Progenitor cell of endocrine pancreas (in vitro differentiated cells): ENCODE data around the gene CCDC40. TPM values are rescaled to one million over a fixed set of nuclear protein-coding genes. Genes with fewer than 3 reads are reported as not detected.
A peak's percentile ranks its signal among the peaks of the same experiment; 100 is the strongest.
"Not testable (repeated sequence)": the region's sequence is repeated elsewhere in the genome, so short reads cannot be mapped to it uniquely, and the experiment has no call there.

Source experiments
- DNase-seq: peaks from one replicate; pipeline ENCODE4 v3.0.0; 2021; ENCODE audit warnings: low spot score; ENCODE audit not compliant: unreplicated experiment
- H3K27ac Mint-ChIP-seq: 2 replicates; pipeline ENCODE4 v1.8.0; 2021; ENCODE audit warnings: mild to moderate bottlenecking, moderate library complexity, mixed read lengths
- H3K27me3 Mint-ChIP-seq: 2 replicates; pipeline ENCODE4 v1.8.0; 2021; ENCODE audit warnings: mixed read lengths
- H3K36me3 Mint-ChIP-seq: 2 replicates; pipeline ENCODE4 v1.8.0; 2022; ENCODE audit warnings: mixed read lengths; ENCODE audit not compliant: insufficient read depth
- H3K4me1 Mint-ChIP-seq: 2 replicates; pipeline ENCODE4 v1.8.0; 2021; ENCODE audit warnings: low read depth, mixed read lengths
- H3K4me3 Mint-ChIP-seq: 2 replicates; pipeline ENCODE4 v1.8.0; 2021; ENCODE audit warnings: low read depth, mild to moderate bottlenecking, moderate library complexity, mixed read lengths
- H3K9me3 Mint-ChIP-seq: 2 replicates; pipeline ENCODE4 v1.8.0; 2021; ENCODE audit warnings: low read depth, mixed read lengths
- total RNA-seq: library from RNA; stranded (reverse); gene quantifications from 2 replicates; pipeline ENCODE4 v1.2.1, GENCODE V29; 2021
- TF ChIP-seq, protein P1 (sequence below): fragments of 200-600 bp; sonication (generic); IDR thresholded peaks from one replicate; pipeline ENCODE4 v1.5.0; 2021; ENCODE audit warnings: antibody characterized with exemption, mild to moderate bottlenecking; ENCODE audit not compliant: unreplicated experiment

Gene CCDC40
- total RNA-seq, 1 donor from 2014 or later = 26.9 TPM

DNA sequence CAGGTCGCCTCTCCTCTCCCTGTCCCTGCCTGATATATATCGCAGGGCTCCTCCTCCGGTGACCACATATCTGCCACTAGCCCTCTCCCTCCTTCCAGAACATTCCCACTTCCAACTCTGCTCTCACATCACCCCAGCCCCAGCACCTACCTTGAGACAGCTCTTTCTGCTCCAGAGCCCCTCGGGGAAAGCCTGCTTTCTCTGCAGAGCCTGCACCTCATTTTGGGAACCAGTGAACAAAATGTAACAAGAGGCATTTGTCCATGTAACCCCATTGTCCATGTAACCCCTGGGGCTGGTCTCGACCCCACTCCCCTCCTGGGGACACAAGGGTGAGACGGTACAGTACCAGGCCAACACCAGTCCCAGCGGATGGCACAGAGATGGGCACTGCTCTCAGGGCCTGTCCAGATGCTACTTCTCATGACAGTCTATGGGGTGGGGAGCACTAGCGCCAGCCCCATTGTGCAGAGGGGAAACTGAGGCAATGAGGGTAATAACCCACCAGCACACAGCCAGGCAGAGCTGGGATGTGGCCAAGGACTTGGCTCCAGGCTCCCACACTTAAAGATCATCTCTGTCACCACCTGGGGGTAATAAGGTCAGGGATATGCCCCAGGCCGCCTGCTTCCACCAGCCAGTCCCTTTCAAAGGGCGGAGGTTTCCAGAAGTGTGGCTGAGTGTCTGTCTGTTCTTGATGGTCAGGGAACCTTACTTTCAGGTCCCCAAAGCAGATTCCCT is 43.6 kb upstream of the CCDC40 start:
- Mint-ChIP-seq H3K4me3 (peak overlapping the region; percentile 55), H3K4me1 (peaks cover 43% of the 10 kb centered on the region), H3K36me3 (peaks cover 2% of the 10 kb centered on the region), H3K9me3 (no peaks in the 10 kb centered on the region), H3K27me3 (no peaks in the 10 kb centered on the region), H3K27ac (peak overlapping the region; percentile 95)
- DNase-seq = no peak
- TF ChIP-seq, protein P1, sequence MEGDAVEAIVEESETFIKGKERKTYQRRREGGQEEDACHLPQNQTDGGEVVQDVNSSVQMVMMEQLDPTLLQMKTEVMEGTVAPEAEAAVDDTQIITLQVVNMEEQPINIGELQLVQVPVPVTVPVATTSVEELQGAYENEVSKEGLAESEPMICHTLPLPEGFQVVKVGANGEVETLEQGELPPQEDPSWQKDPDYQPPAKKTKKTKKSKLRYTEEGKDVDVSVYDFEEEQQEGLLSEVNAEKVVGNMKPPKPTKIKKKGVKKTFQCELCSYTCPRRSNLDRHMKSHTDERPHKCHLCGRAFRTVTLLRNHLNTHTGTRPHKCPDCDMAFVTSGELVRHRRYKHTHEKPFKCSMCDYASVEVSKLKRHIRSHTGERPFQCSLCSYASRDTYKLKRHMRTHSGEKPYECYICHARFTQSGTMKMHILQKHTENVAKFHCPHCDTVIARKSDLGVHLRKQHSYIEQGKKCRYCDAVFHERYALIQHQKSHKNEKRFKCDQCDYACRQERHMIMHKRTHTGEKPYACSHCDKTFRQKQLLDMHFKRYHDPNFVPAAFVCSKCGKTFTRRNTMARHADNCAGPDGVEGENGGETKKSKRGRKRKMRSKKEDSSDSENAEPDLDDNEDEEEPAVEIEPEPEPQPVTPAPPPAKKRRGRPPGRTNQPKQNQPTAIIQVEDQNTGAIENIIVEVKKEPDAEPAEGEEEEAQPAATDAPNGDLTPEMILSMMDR = no peak

DNA sequence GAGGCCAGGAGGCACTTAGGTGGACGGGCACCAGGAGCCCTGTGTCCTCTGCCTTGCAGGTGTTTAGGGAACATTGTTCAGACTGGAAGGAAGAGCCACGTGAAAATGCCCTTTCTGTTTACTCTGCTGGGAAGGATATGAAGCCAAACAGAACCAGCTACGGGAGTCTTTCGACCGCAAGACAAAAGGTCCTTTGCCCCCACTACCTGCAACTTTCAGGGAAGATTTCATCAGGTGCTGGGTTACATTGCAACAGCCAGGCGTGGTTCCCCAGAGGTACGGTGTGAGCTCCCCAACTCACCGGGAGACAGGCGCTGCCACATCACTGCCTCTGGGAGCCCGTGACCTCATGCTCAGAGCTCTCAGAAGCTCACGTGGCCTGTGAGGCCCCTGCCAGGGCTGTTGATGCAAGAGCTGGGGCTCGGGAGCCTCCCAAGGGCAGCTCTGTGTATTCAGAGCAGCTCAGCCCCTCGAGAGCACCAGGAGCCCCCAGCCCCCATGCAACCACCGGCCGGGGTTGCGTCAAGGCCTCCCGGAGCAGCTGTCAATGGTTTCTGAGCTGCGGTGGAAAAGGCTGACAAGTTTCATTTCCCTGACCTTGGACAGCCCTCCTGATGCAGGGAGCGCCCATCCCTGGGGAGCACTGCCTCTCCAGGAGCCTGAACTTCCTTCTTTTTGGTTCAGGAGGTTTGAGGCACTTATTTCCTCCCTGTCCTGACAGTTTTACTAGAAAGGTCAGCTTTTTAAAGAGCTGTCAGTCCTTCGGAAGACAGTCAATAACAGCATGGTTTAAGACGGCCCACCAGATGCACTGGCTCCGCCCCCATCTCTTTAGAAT is 42.8 kb upstream of the CCDC40 start:
- Mint-ChIP-seq H3K27me3 (no peaks in the 10 kb centered on the region), H3K9me3 (no peaks in the 10 kb centered on the region), H3K4me1 (peaks cover 35% of the 10 kb centered on the region), H3K36me3 (peaks cover 4% of the 10 kb centered on the region), H3K4me3 (peak overlapping the region; percentile 29), H3K27ac (peak overlapping the region; percentile 95)
- TF ChIP-seq, protein P1 = no peak
- DNase-seq = peak; percentile 42

DNA sequence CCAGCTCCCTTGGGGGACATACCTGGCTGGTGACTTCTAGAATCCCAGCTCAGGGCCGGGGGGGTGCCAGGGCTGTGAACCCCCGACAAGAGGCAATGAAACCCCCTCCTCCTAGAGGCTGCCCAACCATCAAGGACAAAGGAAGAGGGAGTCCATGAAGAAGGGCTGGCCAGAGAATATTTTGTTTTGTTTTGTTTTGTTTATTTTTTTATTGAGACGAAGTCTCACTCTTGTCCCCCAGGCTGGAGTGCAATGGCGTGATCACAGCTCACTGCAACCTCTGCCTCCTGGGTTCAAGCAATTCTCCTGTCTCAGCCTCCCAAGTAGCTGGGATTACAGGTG is 42.2 kb upstream of the CCDC40 start:
- H3K36me3 Mint-ChIP-seq, H3K4me3 Mint-ChIP-seq, H3K9me3 Mint-ChIP-seq, H3K27me3 Mint-ChIP-seq, DNase-seq: not testable (repeated sequence)
- Mint-ChIP-seq H3K4me1 (peaks cover 29% of the 10 kb centered on the region), H3K27ac (peak overlapping the region; percentile 95)

DNA sequence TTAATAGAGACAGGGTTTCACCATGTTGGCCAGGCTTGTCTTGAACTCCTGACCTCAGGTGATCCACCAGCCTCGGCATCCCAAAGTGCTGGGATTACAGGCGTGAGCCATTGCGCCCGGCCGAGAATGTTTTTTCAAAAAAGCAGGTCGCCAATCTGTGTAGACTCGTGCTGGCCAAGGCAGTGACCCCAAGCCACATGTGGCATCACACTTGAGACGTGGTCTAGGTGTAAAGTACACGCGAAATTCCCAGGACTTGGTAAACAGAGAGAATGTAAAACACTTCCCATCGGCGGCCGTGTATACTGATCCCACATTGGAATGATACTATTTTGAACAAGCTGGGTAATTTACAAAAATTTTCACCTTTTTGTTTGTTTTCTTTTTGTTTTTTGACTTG is 41.8 kb upstream of the CCDC40 start:
- no peak overlapping the region for H3K4me3 Mint-ChIP-seq
- H3K36me3 Mint-ChIP-seq = peaks cover 5% of the 10 kb centered on the region
- H3K27me3 Mint-ChIP-seq = no peaks in the 10 kb centered on the region
- TF ChIP-seq, protein P1 = no peak
- peaks cover 25% of the 10 kb centered on the region for H3K4me1 Mint-ChIP-seq
- DNase-seq = no peak
- H3K9me3 Mint-ChIP-seq = no peaks in the 10 kb centered on the region
- peak overlapping the region; percentile 95 for H3K27ac Mint-ChIP-seq

DNA sequence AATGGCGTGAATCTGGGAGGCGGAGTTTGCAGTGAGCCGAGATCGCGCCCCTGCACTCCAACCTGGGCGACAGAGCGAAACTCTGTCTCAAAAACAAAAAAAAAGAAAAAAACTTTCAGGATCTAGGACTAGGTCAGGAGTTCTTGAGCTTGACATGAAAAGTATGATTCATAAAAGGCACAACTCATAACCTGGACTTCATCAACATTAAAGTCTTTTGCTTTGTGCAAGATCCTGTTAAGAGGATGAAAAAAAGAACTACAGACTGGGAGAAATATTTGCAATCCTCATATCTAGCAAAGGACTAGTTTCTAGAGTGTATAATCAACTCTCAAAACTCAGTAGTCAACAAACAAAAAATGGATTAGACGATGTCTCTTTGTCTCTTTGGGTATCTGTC is 40.7 kb upstream of the CCDC40 start:
- H3K27ac Mint-ChIP-seq = peak overlapping the region; percentile 37
- peaks cover 12% of the 10 kb centered on the region for H3K36me3 Mint-ChIP-seq
- no peak overlapping the region for H3K4me3 Mint-ChIP-seq
- H3K9me3 Mint-ChIP-seq = no peaks in the 10 kb centered on the region
- peaks cover 25% of the 10 kb centered on the region for H3K4me1 Mint-ChIP-seq
- no peak for DNase-seq
- TF ChIP-seq, protein P1 = no peak
- H3K27me3 Mint-ChIP-seq = no peaks in the 10 kb centered on the region
